Measurements from ENCODE around the gene RECK.

The RECK gene

GRCh38 chr9:36064448-36065037 lies 27.8 kb downstream of the RECK start:
- Histone ChIP-seq H3K4me1 (no peaks in the 10 kb centered on the region), H3K79me2 (no peaks in the 10 kb centered on the region), H3K9me3 (ENCODE audit: control insufficient read depth, low read length) (no peaks in the 10 kb centered on the region), H2AFZ (no peak overlapping the region), H3K9ac (no peak overlapping the region), H3K27me3 (ENCODE audit: control insufficient read depth, insufficient read depth, low read length) (no peaks in the 10 kb centered on the region), H3K4me2 (ENCODE audit: low read length) (no peak overlapping the region), H3K36me3 (ENCODE audit: control insufficient read depth, insufficient read depth, low read length) (no peaks in the 10 kb centered on the region), H3K4me3 (ENCODE audit: low read depth, low read length) (no peak overlapping the region), H3K27ac (no peak overlapping the region)
- TF ChIP-seq CTCF (IDR thresholded peaks at IDR 0.05): no peak

- no peak overlapping the region for H3K27ac ChIP-seq
- no peak overlapping the region for H3K9ac ChIP-seq
These were observed 37.3 kb downstream of the RECK start for GRCh38 chr9:36074055-36074454.

GRCh38 chr9:36074870-36075532 lies 38.3 kb downstream of the RECK start:
- no peak overlapping the region for H3K9ac ChIP-seq
- no peaks in the 10 kb centered on the region for H3K4me1 ChIP-seq
- no peak for TF ChIP-seq CTCF (IDR thresholded peaks at IDR 0.05)
- H3K4me3 ChIP-seq (ENCODE audit: low read depth, low read length): no peak overlapping the region
- H3K4me2 ChIP-seq (ENCODE audit: low read length): no peak overlapping the region
- H2AFZ ChIP-seq: no peak overlapping the region
- no peak overlapping the region for H3K27ac ChIP-seq
- H3K9me3 ChIP-seq (ENCODE audit: control insufficient read depth, low read length): no peaks in the 10 kb centered on the region
- no peaks in the 10 kb centered on the region for H3K27me3 ChIP-seq (ENCODE audit: control insufficient read depth, insufficient read depth, low read length)
- no peaks in the 10 kb centered on the region for H3K36me3 ChIP-seq (ENCODE audit: control insufficient read depth, insufficient read depth, low read length)
- H3K79me2 ChIP-seq: no peaks in the 10 kb centered on the region

More at GRCh38 chr9:36074055-36074454, 37.3 kb downstream of the RECK start:
- H3K27me3 ChIP-seq (ENCODE audit: control insufficient read depth, insufficient read depth, low read length): no peaks in the 10 kb centered on the region
- H3K4me1 ChIP-seq: no peaks in the 10 kb centered on the region
- no peak overlapping the region for H2AFZ ChIP-seq
- H3K4me2 ChIP-seq (ENCODE audit: low read length): no peak overlapping the region
- no peaks in the 10 kb centered on the region for H3K79me2 ChIP-seq
- no peaks in the 10 kb centered on the region for H3K36me3 ChIP-seq (ENCODE audit: control insufficient read depth, insufficient read depth, low read length)
- no peaks in the 10 kb centered on the region for H3K9me3 ChIP-seq (ENCODE audit: control insufficient read depth, low read length)
- no peak overlapping the region for H3K4me3 ChIP-seq (ENCODE audit: low read depth, low read length)
- TF ChIP-seq CTCF (IDR thresholded peaks at IDR 0.05): no peak

GRCh38 chr9:36078051-36078450 lies 41.3 kb downstream of the RECK start:
- Histone ChIP-seq H3K27ac (no peak overlapping the region), H3K4me2 (ENCODE audit: low read length) (no peak overlapping the region), H3K4me1 (no peaks in the 10 kb centered on the region), H3K27me3 (ENCODE audit: control insufficient read depth, insufficient read depth, low read length) (no peaks in the 10 kb centered on the region), H3K36me3 (ENCODE audit: control insufficient read depth, insufficient read depth, low read length) (no peaks in the 10 kb centered on the region), H3K79me2 (no peaks in the 10 kb centered on the region), H3K4me3 (ENCODE audit: low read depth, low read length) (no peak overlapping the region), H3K9me3 (ENCODE audit: control insufficient read depth, low read length) (no peaks in the 10 kb centered on the region), H2AFZ (no peak overlapping the region), H3K9ac (no peak overlapping the region)
- no peak for TF ChIP-seq CTCF (IDR thresholded peaks at IDR 0.05)

GRCh38 chr9:36080519-36080918 lies 43.8 kb downstream of the RECK start:
- no peaks in the 10 kb centered on the region for H3K9me3 ChIP-seq (ENCODE audit: control insufficient read depth, low read length)
- no peaks in the 10 kb centered on the region for H3K4me1 ChIP-seq
- no peaks in the 10 kb centered on the region for H3K79me2 ChIP-seq
- TF ChIP-seq CTCF (IDR thresholded peaks at IDR 0.05): no peak
- no peak overlapping the region for H3K9ac ChIP-seq
- no peak overlapping the region for H3K27ac ChIP-seq
- H2AFZ ChIP-seq: no peak overlapping the region
- H3K27me3 ChIP-seq (ENCODE audit: control insufficient read depth, insufficient read depth, low read length): no peaks in the 10 kb centered on the region
- no peak overlapping the region for H3K4me2 ChIP-seq (ENCODE audit: low read length)
- H3K4me3 ChIP-seq (ENCODE audit: low read depth, low read length): no peak overlapping the region
- no peaks in the 10 kb centered on the region for H3K36me3 ChIP-seq (ENCODE audit: control insufficient read depth, insufficient read depth, low read length)
